WI38 (cell line): ENCODE results near the gene TRIM24.

Source experiments
- H3K4me3 ChIP-seq: 2 replicates; pipeline ENCODE4 v1.5.1; 2011; ENCODE audit warnings: low read depth, mild to moderate bottlenecking, control low read depth, low read length
- TF ChIP-seq, protein P1 (sequence below): IDR thresholded peaks from 2 replicates; pipeline ENCODE4 v1.5.1; 2012; ENCODE audit warnings: low read depth, mild to moderate bottlenecking, control low read depth, low read length

The TRIM24 gene

GRCh38 chr7:138510003-138510402 is 49.9 kb downstream of the TRIM24 start:
- TF ChIP-seq, protein P1, sequence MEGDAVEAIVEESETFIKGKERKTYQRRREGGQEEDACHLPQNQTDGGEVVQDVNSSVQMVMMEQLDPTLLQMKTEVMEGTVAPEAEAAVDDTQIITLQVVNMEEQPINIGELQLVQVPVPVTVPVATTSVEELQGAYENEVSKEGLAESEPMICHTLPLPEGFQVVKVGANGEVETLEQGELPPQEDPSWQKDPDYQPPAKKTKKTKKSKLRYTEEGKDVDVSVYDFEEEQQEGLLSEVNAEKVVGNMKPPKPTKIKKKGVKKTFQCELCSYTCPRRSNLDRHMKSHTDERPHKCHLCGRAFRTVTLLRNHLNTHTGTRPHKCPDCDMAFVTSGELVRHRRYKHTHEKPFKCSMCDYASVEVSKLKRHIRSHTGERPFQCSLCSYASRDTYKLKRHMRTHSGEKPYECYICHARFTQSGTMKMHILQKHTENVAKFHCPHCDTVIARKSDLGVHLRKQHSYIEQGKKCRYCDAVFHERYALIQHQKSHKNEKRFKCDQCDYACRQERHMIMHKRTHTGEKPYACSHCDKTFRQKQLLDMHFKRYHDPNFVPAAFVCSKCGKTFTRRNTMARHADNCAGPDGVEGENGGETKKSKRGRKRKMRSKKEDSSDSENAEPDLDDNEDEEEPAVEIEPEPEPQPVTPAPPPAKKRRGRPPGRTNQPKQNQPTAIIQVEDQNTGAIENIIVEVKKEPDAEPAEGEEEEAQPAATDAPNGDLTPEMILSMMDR: no peak

DNA sequence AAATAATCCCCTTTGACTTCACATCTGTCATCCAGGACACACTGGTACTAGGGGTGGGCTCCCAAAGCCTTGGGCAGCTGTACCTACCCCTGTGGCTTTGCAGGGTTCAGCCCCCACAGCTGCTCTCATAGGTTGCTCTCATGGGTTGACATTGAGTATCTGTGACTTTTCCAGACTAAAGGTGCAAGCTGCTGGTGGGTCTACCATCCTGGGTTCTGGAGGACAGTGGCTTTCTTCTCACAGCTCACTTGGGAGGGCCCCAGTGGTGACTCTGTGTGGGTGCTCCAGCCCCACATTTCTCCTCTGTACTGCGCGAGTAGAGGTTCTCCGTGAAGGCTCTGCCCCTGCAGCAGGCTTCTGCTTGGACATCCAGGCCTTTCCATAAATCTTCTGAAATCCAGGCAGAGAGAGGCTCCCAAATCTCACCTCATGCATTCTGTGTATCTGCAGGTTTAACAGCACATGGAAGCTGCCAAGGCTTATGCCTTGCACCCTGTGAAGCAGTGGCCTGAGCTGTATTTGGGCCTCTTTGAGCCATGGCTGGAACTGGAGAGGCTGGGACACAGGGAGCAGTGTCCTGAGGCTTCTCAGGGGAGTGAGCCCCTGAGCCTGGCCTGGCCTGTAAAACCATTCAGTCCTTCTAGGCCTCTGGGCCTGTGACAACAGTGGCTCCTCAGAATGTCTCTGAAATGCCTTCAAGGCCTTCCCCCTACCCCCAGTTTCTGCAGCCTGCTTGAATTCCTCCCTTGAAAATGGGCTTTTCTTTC is 52.2 kb downstream of the TRIM24 start:
- TF ChIP-seq, protein P1: no peak

More at GRCh38 chr7:138510003-138510402, 49.9 kb downstream of the TRIM24 start:
- H3K4me3 ChIP-seq: no peak overlapping the region

DNA sequence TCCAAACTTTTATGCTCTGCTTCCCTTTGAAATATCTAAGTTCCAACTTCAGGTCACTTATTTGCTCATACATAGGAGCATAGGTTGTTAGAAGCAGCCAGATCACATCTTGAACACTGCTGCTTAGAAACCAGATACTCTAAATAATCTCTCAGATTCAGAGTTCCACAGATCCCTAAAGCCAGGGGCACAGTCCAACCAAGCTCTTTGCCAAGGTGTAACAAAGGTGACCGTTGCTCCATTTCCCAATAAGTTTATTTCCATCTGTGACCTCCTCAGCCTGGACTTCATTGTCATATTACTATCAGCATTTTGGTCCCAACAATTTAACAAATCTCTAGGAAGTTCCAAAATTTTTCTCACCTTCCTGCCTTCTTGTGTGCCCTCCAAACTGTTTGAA is 52.8 kb downstream of the TRIM24 start:
- no peak overlapping the region for H3K4me3 ChIP-seq

More for the DNA sequence above, 52.2 kb downstream of the TRIM24 start:
- H3K4me3 ChIP-seq: no peak overlapping the region

DNA sequence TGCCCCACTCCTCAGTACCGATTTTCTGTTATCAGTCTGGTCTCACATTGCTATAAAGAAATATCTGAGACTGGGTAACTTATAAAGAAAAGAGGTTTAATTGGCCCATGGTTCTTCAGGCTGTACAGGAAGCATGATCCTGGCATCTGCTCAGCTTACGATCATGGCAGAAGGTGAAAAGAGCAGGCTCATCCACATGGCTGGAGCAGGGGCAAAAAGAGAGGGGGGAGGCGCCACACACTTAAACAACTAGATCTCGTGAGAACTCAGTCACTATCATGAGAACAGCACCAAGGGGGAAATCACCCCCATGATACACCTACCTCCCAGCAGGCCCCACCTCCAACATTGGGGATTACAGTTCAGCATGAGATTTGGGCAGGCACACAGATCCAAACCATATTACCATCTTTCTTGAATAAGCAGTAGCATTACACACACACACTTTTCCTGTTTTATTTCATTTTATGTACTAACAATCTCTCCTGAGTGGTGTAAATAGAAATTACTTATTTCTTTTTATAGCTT is 53.3 kb downstream of the TRIM24 start:
- TF ChIP-seq, protein P1: no peak
- H3K4me3 ChIP-seq: no peak overlapping the region

More for the DNA sequence above, 52.8 kb downstream of the TRIM24 start:
- TF ChIP-seq, protein P1: no peak

GRCh38 chr7:138514044-138514443 is 54.0 kb downstream of the TRIM24 start:
- H3K4me3 ChIP-seq: no peak overlapping the region
- TF ChIP-seq, protein P1: no peak

DNA sequence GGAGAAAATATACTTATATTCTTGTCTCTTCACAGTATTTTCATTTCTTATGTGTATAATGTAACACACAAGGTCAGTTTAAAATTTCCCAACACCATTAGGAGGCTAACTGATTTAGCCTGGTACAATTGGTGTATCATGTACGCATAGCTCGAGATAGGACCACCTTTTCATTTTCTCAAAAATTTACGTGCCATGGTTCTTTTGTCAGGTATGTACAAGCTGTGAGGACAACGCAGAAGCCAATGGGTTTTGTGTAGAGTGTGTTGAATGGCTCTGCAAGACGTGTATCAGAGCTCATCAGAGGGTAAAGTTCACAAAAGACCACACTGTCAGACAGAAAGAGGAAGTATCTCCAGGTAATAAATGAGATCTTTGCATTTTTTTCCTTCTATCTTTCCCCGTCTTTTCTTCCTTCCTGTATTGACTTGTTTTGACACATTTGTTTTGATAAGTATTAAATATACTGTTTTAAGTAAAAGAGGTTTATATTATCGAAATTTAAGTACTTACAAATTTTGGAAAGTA is 55.0 kb downstream of the TRIM24 start:
- H3K4me3 ChIP-seq: no peak overlapping the region
- TF ChIP-seq, protein P1: no peak
